Measurements from ENCODE around the gene TBCA. TPM values are rescaled to one million over a fixed set of nuclear protein-coding genes. Genes with fewer than 3 reads are reported as not detected.

TBCA gene
- total and polyA plus RNA-seq, 8 donors = 40.6 to 138 (median 57.9) TPM

- no peak for FAIRE-seq
- WGBS, 2 donors = 53 to 59% methylated on average over 11 of the region's 11 CpGs
- Histone ChIP-seq H3K4me3 (peak overlapping the region in 1 of 4 donors; percentile 26), H3K4me1 (peaks cover 4 to 9% (median 5%) of the 10 kb centered on the region in 3 donors), H3K27me3 (peaks cover 11 to 37% (median 20%) of the 10 kb centered on the region in 4 donors), H3K9me3 (no peaks in the 10 kb centered on the region), H3K36me3 (no peaks in the 10 kb centered on the region), H3K27ac (no peak overlapping the region)
- TF ChIP-seq, protein P1, sequence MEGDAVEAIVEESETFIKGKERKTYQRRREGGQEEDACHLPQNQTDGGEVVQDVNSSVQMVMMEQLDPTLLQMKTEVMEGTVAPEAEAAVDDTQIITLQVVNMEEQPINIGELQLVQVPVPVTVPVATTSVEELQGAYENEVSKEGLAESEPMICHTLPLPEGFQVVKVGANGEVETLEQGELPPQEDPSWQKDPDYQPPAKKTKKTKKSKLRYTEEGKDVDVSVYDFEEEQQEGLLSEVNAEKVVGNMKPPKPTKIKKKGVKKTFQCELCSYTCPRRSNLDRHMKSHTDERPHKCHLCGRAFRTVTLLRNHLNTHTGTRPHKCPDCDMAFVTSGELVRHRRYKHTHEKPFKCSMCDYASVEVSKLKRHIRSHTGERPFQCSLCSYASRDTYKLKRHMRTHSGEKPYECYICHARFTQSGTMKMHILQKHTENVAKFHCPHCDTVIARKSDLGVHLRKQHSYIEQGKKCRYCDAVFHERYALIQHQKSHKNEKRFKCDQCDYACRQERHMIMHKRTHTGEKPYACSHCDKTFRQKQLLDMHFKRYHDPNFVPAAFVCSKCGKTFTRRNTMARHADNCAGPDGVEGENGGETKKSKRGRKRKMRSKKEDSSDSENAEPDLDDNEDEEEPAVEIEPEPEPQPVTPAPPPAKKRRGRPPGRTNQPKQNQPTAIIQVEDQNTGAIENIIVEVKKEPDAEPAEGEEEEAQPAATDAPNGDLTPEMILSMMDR (IDR thresholded peaks at IDR 0.05) = no peak
- DNase-seq = no peak
- intact Hi-C loops (cut with DNase I) = no loop called here
- no peak for ATAC-seq
Observed at GRCh38 chr5:77645995-77646639, 130.0 kb downstream of the TBCA start.

DNA sequence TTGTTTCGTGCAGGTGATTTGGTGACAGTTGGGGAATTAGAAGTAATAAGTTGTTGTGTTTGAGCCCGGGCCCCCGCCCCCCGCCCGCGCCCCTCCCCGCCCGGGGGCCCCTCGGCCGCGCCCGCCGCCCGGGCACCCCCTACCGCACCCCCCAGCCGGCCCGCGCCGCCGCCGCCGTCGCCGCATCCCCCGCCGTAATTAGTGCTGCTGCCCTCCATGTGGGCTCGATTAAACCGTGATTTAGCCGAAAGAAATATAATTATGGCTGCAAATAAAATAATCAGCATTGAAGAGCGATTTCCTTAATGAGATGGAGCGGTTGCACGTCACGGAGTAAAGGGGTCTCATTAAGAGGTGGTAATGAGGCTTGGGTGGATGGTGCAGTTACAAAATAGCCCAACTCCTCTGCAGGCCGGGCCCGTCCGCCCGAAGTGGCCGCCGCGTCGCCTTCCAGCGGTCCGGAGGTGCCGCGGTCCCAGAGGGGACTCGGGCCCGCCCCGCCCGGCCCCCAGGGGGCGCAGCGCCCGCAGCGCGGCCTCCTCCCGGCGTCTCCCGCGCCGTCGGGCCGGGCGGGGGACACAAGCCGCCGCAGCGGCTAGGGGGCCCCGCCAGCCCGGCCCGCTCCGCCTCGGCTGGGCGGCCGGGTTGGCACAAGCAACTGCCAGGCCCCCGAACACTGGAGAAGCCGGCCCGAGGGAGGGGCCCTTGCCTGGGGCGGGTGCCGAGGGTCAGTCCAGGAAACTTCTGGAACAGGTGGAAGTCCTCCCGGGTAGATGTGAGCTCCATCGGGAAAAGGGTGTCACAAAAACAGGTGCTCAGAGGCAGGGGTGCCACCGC, 130.8 kb downstream of the TBCA start:
- DNase-seq = peak in 5 of 6 donors; percentile 24 to 82 (median 53)
- Histone ChIP-seq H3K4me1 (peaks cover 4 to 9% (median 5%) of the 10 kb centered on the region in 3 donors), H3K9me3 (no peaks in the 10 kb centered on the region), H3K4me3 (peak overlapping the region in 2 of 4 donors; percentile 20 to 26), H3K27me3 (peaks cover 12 to 44% (median 24%) of the 10 kb centered on the region in 4 donors), H3K36me3 (no peaks in the 10 kb centered on the region), H3K27ac (no peak overlapping the region)
- 2% methylated on average over 62 to 80 of the region's 80 CpGs for WGBS, 2 donors
- no peak for FAIRE-seq
- intact Hi-C loops (cut with DNase I) = no loop called here
- TF ChIP-seq, protein P1 (IDR thresholded peaks at IDR 0.05) = peak; percentile 18 to 40 (median 26)
- peak; percentile 81 to 98 (median 93) for ATAC-seq

DNA sequence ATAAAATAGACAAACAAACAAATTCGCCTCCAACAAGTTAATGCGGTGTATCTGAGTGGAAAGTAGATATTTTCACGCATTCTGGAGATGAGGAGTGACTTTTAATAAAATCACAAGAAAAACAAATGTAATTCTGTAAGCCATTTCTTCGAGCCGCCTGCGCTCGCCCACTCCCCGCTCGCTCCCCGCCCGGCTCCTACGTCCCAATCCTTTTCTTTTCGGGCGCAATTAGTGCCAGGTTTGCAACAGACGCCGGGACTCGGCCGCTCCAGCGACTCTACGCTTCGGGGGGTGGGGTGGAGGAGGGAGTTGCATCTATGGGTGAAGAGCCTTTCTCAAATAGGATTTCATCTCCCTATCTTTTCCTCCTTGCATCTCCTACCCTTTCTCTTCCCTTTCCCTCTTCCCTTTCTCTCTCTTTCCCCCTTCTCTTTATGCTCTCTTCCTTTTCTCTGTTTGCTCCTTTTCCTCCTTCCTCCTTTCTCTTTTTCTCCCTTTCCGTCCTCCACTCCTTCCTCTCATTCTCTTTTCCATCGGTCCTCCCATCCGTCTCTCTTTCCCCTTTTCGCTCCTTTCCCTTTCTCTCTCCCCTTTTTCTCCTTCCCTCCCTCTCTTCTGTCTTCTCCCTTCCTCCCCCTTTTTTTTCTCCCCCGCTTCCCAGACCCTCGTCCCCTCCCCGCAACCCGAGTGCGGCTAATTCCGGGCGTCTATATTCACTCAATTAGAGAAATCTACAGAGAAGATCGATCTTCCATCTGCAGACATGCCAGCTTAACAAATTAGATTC, 131.6 kb downstream of the TBCA start:
- H3K9me3 ChIP-seq = no peaks in the 10 kb centered on the region
- FAIRE-seq (no peak), DNase-seq (no peak), ATAC-seq (no peak)
- H3K27ac ChIP-seq = no peak overlapping the region
- WGBS, 2 donors = 14% methylated on average over 33 of the region's 33 CpGs
- intact Hi-C loops (cut with DNase I) = no loop called here
- peaks cover 4 to 9% (median 5%) of the 10 kb centered on the region in 3 donors for H3K4me1 ChIP-seq
- peak overlapping the region in 1 of 4 donors; percentile 26 for H3K4me3 ChIP-seq
- TF ChIP-seq, protein P1 (IDR thresholded peaks at IDR 0.05) = no peak
- H3K36me3 ChIP-seq = no peaks in the 10 kb centered on the region
- peaks cover 16 to 52% (median 28%) of the 10 kb centered on the region in 4 donors for H3K27me3 ChIP-seq

DNA sequence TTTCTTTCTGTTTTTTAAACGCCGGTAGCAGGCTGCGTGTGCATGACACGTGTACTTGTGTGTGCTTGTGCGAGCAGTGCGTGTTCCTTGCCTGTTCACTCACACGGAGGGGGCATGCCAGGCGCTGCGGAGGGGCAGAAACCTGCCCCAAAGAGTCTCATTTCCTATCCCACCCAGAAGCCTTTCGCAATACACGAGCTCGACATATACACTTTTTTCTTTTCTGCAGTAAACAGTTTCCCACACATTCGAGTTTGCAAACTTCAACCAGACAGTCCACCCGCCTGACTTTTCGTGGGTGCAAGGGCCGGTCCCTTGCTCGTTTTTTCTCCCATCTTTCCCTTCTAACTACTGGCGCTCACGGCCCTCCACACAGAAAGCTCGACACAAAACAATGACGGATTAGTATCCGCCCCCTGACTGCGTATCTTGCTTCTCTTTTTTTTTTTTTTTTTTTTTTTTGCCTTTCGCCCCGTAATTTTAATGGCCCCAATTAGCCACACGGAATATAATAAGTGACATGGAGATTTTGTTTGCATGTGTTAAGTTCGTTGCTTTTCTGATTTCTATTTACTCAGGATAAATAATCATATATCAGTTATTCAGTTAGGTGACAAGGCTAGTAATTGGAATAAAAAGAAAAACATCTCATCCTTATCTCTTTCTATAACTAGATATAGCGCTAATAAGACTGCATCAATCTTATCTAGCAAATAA, 132.3 kb downstream of the TBCA start:
- peaks cover 4 to 9% (median 5%) of the 10 kb centered on the region in 3 donors for H3K4me1 ChIP-seq
- intact Hi-C loops (cut with DNase I) = no loop called here
- H3K9me3 ChIP-seq = no peaks in the 10 kb centered on the region
- H3K27me3 ChIP-seq = peaks cover 20 to 60% (median 35%) of the 10 kb centered on the region in 4 donors
- 13 to 14% methylated on average over 28 of the region's 28 CpGs for WGBS, 2 donors
- DNase-seq = no peak
- no peaks in the 10 kb centered on the region for H3K36me3 ChIP-seq
- no peak overlapping the region for H3K27ac ChIP-seq
- TF ChIP-seq, protein P1 (IDR thresholded peaks at IDR 0.05) = no peak
- no peak for FAIRE-seq
- no peak for ATAC-seq
- no peak overlapping the region for H3K4me3 ChIP-seq
